K562 (cell line): ENCODE measurements around the gene CROCC2.

Source experiments
- ARNT ChIP-seq, 2 experiments: fragments of 450-650 bp; IDR thresholded peaks; 2 replicates each; pipeline ENCODE4 v1.6.1; 2016; ENCODE audit warnings: mild to moderate bottlenecking in 1 of 2
- CBX5 ChIP-seq: IDR thresholded peaks from 2 replicates; pipeline ENCODE4 v1.6.1; 2014; ENCODE audit warnings: low read depth, borderline replicate concordance
- EGR1 ChIP-seq: fragments of 450-650 bp; conservative IDR thresholded peaks from 2 replicates; pipeline ENCODE4 v1.6.1; 2017; ENCODE audit warnings: mild to moderate bottlenecking
- EZH2 ChIP-seq: IDR thresholded peaks from 2 replicates; pipeline ENCODE4 v1.6.1; 2012; ENCODE audit warnings: low read depth, mild to moderate bottlenecking, inconsistent platforms, low read length, borderline replicate concordance
- MYBL2 ChIP-seq, 2 experiments: fragments of 450-650 bp in 1 of 2; sonication (generic) in 1 of 2; formaldehyde crosslinking in 1 of 2; IDR thresholded peaks; 2 replicates each; pipeline versions ENCODE4 v1.6.1 to v1.8.1; 2017 to 2022; ENCODE audit warnings: borderline replicate concordance in 1 of 2, inconsistent platforms in 1 of 2, low read depth in 1 of 2, mild to moderate bottlenecking in 1 of 2, missing genetic modification reagents in 1 of 2, moderate library complexity in 1 of 2
- POLR2A ChIP-seq: fragments of 450-650 bp; conservative IDR thresholded peaks from 2 replicates; pipeline ENCODE4 v1.6.1; 2016
- POLR2AphosphoS5 ChIP-seq: IDR thresholded peaks from 2 replicates; pipeline ENCODE4 v1.6.1; 2011; ENCODE audit warnings: mild to moderate bottlenecking, low read depth, low read length, moderate library complexity; ENCODE audit not compliant: control insufficient read depth, insufficient read depth
- SMARCE1 ChIP-seq: fragments of 450-650 bp; IDR thresholded peaks from 2 replicates; pipeline ENCODE4 v1.7.1; 2016; ENCODE audit warnings: mild to moderate bottlenecking
- SP1 ChIP-seq: sonication (generic); formaldehyde crosslinking; IDR thresholded peaks from 2 replicates; pipeline ENCODE4 v1.8.1; 2022; ENCODE audit warnings: mild to moderate bottlenecking, missing genetic modification reagents
- ZBED1 ChIP-seq: IDR thresholded peaks from 2 replicates; pipeline ENCODE4 v1.6.1; 2014
- TF ChIP-seq, protein P1 (sequence below): fragments of 450-650 bp; IDR thresholded peaks from 2 replicates; pipeline ENCODE4 v1.6.1; 2016
- TF ChIP-seq, protein P2 (sequence below): sonication (generic); formaldehyde crosslinking; IDR thresholded peaks from 2 replicates; pipeline ENCODE4 v1.8.1; 2022; ENCODE audit warnings: missing genetic modification reagents
- TF ChIP-seq, protein P3 (sequence below), 3 experiments: IDR thresholded peaks in 2 of 3; conservative IDR thresholded peaks in 1 of 3; 2 replicates each; pipeline ENCODE4 v1.5.1; 2011 to 2012; ENCODE audit warnings: low read length in 3 of 3, mild to moderate bottlenecking in 3 of 3, control low read depth in 2 of 3, improper control_type of control experiment in 1 of 3, inconsistent platforms in 1 of 3, low read depth in 1 of 3, mixed read lengths in 1 of 3, moderate library complexity in 1 of 3; ENCODE audit not compliant: insufficient read depth in 2 of 3

DNA sequence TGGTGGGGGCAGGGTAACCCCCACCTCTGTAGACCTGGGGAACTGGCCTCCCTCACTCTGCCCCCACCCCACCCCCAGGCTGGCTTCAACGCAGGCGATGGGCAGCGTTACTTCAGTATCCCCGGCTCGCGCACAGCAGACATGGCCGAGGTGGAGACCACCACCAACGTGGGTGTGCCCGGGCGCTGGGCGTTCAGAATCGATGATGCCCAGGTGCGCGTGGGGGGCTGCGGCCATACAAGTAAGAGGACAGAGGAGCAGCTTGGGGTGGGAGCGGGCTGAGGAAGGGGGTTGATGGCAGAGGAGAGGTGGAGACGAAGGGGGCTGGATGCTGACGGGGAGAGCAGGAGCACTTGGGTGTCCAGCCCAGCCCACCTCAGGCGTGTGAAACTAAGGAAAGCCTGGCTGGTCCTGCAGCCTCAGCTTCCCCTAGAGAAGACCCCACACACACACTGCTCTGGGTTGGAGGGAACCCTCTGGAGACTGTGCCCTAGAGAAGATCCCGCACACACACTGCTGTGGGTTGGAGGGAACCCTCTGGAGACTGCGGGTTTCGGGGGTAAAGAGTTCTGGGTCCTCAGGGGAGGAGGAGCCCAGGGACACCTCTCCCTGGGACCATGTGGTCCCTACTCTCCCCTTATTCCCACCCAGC lies 128.5 kb downstream of the CROCC2 start:
- TF ChIP-seq EZH2 (no peak), ZBED1 (no peak), CBX5 (no peak), SP1 (CRISPR knock-in tag) (no peak), MYBL2 (IDR thresholded peaks at IDR 0.05; ENCODE audit: low read depth) (no peak), MYBL2 (CRISPR knock-in tag; IDR thresholded peaks at IDR 0.05; ENCODE audit: borderline replicate concordance) (no peak), POLR2AphosphoS5 (no peak), POLR2A (no peak), SMARCE1 (no peak), ARNT (IDR thresholded peaks at IDR 0.05) (no peak), EGR1 (no peak)
- TF ChIP-seq, protein P1, sequence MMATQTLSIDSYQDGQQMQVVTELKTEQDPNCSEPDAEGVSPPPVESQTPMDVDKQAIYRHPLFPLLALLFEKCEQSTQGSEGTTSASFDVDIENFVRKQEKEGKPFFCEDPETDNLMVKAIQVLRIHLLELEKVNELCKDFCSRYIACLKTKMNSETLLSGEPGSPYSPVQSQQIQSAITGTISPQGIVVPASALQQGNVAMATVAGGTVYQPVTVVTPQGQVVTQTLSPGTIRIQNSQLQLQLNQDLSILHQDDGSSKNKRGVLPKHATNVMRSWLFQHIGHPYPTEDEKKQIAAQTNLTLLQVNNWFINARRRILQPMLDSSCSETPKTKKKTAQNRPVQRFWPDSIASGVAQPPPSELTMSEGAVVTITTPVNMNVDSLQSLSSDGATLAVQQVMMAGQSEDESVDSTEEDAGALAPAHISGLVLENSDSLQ, result no peak
- TF ChIP-seq, protein P2, sequence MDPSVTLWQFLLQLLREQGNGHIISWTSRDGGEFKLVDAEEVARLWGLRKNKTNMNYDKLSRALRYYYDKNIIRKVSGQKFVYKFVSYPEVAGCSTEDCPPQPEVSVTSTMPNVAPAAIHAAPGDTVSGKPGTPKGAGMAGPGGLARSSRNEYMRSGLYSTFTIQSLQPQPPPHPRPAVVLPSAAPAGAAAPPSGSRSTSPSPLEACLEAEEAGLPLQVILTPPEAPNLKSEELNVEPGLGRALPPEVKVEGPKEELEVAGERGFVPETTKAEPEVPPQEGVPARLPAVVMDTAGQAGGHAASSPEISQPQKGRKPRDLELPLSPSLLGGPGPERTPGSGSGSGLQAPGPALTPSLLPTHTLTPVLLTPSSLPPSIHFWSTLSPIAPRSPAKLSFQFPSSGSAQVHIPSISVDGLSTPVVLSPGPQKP (CRISPR knock-in tag), result no peak
- TF ChIP-seq, protein P3, sequence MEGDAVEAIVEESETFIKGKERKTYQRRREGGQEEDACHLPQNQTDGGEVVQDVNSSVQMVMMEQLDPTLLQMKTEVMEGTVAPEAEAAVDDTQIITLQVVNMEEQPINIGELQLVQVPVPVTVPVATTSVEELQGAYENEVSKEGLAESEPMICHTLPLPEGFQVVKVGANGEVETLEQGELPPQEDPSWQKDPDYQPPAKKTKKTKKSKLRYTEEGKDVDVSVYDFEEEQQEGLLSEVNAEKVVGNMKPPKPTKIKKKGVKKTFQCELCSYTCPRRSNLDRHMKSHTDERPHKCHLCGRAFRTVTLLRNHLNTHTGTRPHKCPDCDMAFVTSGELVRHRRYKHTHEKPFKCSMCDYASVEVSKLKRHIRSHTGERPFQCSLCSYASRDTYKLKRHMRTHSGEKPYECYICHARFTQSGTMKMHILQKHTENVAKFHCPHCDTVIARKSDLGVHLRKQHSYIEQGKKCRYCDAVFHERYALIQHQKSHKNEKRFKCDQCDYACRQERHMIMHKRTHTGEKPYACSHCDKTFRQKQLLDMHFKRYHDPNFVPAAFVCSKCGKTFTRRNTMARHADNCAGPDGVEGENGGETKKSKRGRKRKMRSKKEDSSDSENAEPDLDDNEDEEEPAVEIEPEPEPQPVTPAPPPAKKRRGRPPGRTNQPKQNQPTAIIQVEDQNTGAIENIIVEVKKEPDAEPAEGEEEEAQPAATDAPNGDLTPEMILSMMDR (IDR thresholded peaks at IDR 0.05 in 2 of 3, conservative IDR thresholded peaks at IDR 0.05 in 1 of 3; ENCODE audit: insufficient read depth in 2 of 3, low read depth in 1 of 3, low read length in 3 of 3), result no peak
